Measurements from ENCODE around the gene ZFPL1. TPM values are rescaled to one million over a fixed set of nuclear protein-coding genes. Genes with fewer than 3 reads are reported as not detected.
"Not testable (repeated sequence)": the region's sequence is repeated elsewhere in the genome, so short reads cannot be mapped to it uniquely, and the experiment has no call there.

ZFPL1 gene
- total and polyA plus RNA-seq, 2 donors (not counting 3 experiments of a cell fraction or from before 2014, with no cell fraction given) = 37.6 to 139 TPM

GRCh38 chr11:65118097-65118837, 34.2 kb downstream of the ZFPL1 start:
- H3K9me1 ChIP-seq (replicated peaks; ENCODE audit: control insufficient read depth, extremely low read depth, insufficient read depth, low read length) = no peaks in the 10 kb centered on the region
- peaks cover 18% of the 10 kb centered on the region for H3K4me1 ChIP-seq (ENCODE audit: control insufficient read depth, extremely low read depth, insufficient read depth, low read length)
- dilution Hi-C loops (cut with MboI; ENCODE audit: extremely low pct_ligation_motif_present, low sequenced_read_pairs) (no loop called here), intact Hi-C loops (cut with micrococcal nuclease) (loop anchor here (2.0 kb wide), 1 partner anchor 199 kb away; no protein-coding TSS in a partner anchor)
- DNase-seq (ENCODE audit: low read depth, low spot score) (no peak), FAIRE-seq (no peak)
- H3K36me3 ChIP-seq (ENCODE audit: control insufficient read depth in 2 of 2, extremely low read depth in 1 of 2, insufficient read depth in 2 of 2, low read length in 2 of 2) = peaks cover 7 to 13% of the 10 kb centered on the region in 2 experiments
- no peak overlapping the region for H3K9ac ChIP-seq (replicated peaks; ENCODE audit: extremely low read depth, insufficient read depth, low read length)
- no peak overlapping the region for H3K27ac ChIP-seq (ENCODE audit: insufficient read depth, low read depth, low read length)
- H2AFZ ChIP-seq (ENCODE audit: low read depth, low read length) = no peak overlapping the region
- no peak overlapping the region for H3K4me2 ChIP-seq (ENCODE audit: insufficient read depth, low read length)
- H3K9me3 ChIP-seq (replicated peaks; ENCODE audit: control insufficient read depth, insufficient read depth, low read length) = no peaks in the 10 kb centered on the region
- TF ChIP-seq EZH2 (IDR thresholded peaks at IDR 0.05; ENCODE audit: borderline replicate concordance, low read depth, low read length, severe bottlenecking) (no peak), MAX (IDR thresholded peaks at IDR 0.05; ENCODE audit: insufficient read depth, insufficient read length) (no peak), MYC (IDR thresholded peaks at IDR 0.05; ENCODE audit: low read depth, low read length) (no peak), CTCF (IDR thresholded peaks at IDR 0.05; ENCODE audit: extremely low read depth in 1 of 2, insufficient read depth in 1 of 2, low read depth in 1 of 2, low read length in 2 of 2) (no peak), POLR2A (IDR thresholded peaks at IDR 0.05; ENCODE audit: low read depth, low read length) (no peak), GATA2 (IDR thresholded peaks at IDR 0.05; ENCODE audit: insufficient read depth, insufficient read length, low read depth, low read length) (no peak), JUN (IDR thresholded peaks at IDR 0.05; ENCODE audit: borderline replicate concordance, insufficient read depth, insufficient read length, low read depth) (no peak), FOS (IDR thresholded peaks at IDR 0.05; ENCODE audit: borderline replicate concordance, insufficient read depth, low read length) (no peak), POLR2AphosphoS5 (IDR thresholded peaks at IDR 0.05; ENCODE audit: insufficient read depth, low read depth, low read length) (no peak)
- BruUV-seq (replicated peaks) = no TSS peak
- no peaks in the 10 kb centered on the region for H3K27me3 ChIP-seq (ENCODE audit: control insufficient read depth in 2 of 2, insufficient read depth in 2 of 2, low read length in 2 of 2)
- H3K79me2 ChIP-seq (ENCODE audit: control insufficient read depth, insufficient read depth, low read length) = peaks cover 33% of the 10 kb centered on the region
- no peaks in the 10 kb centered on the region for H4K20me1 ChIP-seq (replicated peaks; ENCODE audit: control insufficient read depth, extremely low read depth, insufficient read depth, low read length)
- ChIA-PET CTCF (interaction anchor here (1.4 to 2.3 kb wide), 5 partner anchors 13 to 331 kb away, joined by 3 to 17 read pairs (median 4); partner anchors contain the start of genes ARL2 and CDC42EP2), POLR2A (interaction anchor here (1.4 to 1.5 kb wide), 2 partner anchors 10 to 17 kb away, joined by 3 to 4 read pairs; no protein-coding TSS in a partner anchor)
- no peak overlapping the region for H3K4me3 ChIP-seq (replicated peaks in 1 of 3; ENCODE audit: insufficient read depth in 1 of 3, low read depth in 1 of 3, low read length in 3 of 3)

- intact Hi-C loops (cut with micrococcal nuclease) = loop anchor here (2.0 kb wide), 1 partner anchor 198 kb away; no protein-coding TSS in a partner anchor
- peaks cover 7 to 13% of the 10 kb centered on the region in 2 experiments for H3K36me3 ChIP-seq (ENCODE audit: control insufficient read depth in 2 of 2, extremely low read depth in 1 of 2, insufficient read depth in 2 of 2, low read length in 2 of 2)
- H3K27ac ChIP-seq (ENCODE audit: insufficient read depth, low read depth, low read length); H4K20me1 ChIP-seq (replicated peaks; ENCODE audit: control insufficient read depth, extremely low read depth, insufficient read depth, low read length); FAIRE-seq; H3K9me3 ChIP-seq (replicated peaks; ENCODE audit: control insufficient read depth, insufficient read depth, low read length); DNase-seq (ENCODE audit: low read depth, low spot score); BruUV-seq (replicated peaks); H2AFZ ChIP-seq (ENCODE audit: low read depth, low read length); dilution Hi-C loops (cut with MboI; ENCODE audit: extremely low pct_ligation_motif_present, low sequenced_read_pairs); H3K4me2 ChIP-seq (ENCODE audit: insufficient read depth, low read length); H3K4me3 ChIP-seq (replicated peaks in 1 of 3; ENCODE audit: insufficient read depth in 1 of 3, low read depth in 1 of 3, low read length in 3 of 3); H3K9ac ChIP-seq (replicated peaks; ENCODE audit: extremely low read depth, insufficient read depth, low read length); H3K27me3 ChIP-seq (ENCODE audit: control insufficient read depth in 2 of 2, insufficient read depth in 2 of 2, low read length in 2 of 2); H3K9me1 ChIP-seq (replicated peaks; ENCODE audit: control insufficient read depth, extremely low read depth, insufficient read depth, low read length): not testable (repeated sequence)
- POLR2A ChIA-PET = interaction anchor here (0.6 kb wide), 1 partner anchor 271 kb away, joined by 5 read pairs; no protein-coding TSS in a partner anchor
- H3K4me1 ChIP-seq (ENCODE audit: control insufficient read depth, extremely low read depth, insufficient read depth, low read length) = peaks cover 18% of the 10 kb centered on the region
- H3K79me2 ChIP-seq (ENCODE audit: control insufficient read depth, insufficient read depth, low read length) = peaks cover 37% of the 10 kb centered on the region
- CTCF ChIA-PET = interaction anchor here (2.3 kb wide), 1 partner anchor 105 kb away, joined by 17 read pairs; the partner anchor contains the start of gene ARL2
Measured at GRCh38 chr11:65118891-65119669, 35.1 kb downstream of the ZFPL1 start.

All from endothelial cell of umbilical vein (primary cell).